Measurements from ENCODE around the gene LRRC74B.

LRRC74B gene

DNA sequence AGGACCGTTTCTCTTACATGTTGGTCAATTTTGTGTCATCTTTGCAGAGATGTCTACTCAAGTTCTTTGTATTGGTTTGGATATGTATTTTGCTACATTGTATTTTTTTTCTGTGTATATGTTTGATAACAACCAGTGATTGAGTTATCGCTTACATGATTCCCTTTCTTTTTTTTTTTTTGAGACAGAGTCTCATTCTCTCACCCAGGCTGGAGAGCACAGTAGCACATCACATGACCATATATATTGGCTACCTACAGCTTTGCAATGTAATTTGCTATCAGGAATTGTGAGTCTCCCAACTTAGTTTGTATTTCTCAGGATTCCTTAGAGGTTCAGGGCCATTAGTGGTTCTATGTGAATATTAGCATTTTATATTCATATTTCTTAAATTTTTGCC is 59.5 kb downstream of the LRRC74B start:
- DNase-seq, result no peak

GRCh38 chr22:21106000-21106399 is 60.3 kb downstream of the LRRC74B start:
- no peak for DNase-seq

GRCh38 chr22:21108379-21109115 is 62.8 kb downstream of the LRRC74B start:
- DNase-seq, result no peak
